Activated CD8-positive, alpha-beta memory T cell treated with anti-CD3 and anti-CD28 coated beads, Interleukin-2, amount 50 U/mL, for 1 hour (primary cell): ENCODE results near the gene VIM.
"Not testable (repeated sequence)": the region's sequence is repeated elsewhere in the genome, so short reads cannot be mapped to it uniquely, and the experiment has no call there.

Experiments
- DNase-seq: peaks from one replicate; pipeline ENCODE4 v3.0.0-alpha.2; 2020; ENCODE audit errors: extremely low read depth

Gene VIM

DNA sequence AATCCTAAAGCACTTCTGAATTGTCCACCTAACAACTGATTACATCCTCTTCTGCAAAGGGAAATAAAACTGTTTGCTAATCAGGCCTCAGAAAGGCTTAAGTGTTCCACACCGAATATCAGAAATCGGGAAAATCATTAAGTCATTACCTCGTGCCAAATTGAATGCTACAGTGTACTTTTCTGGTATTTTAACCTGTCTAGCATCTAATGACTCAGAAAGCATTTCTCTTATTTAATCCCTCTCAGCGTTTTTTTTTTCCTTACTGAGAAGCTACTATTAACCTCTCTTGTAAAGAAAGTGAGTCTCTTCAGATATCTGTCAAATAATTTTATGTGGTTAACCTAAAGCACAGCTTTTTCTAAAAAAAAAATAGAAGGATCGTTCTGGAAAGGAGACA lies 28.6 kb downstream of the VIM start:
- DNase-seq, result no peak

DNA sequence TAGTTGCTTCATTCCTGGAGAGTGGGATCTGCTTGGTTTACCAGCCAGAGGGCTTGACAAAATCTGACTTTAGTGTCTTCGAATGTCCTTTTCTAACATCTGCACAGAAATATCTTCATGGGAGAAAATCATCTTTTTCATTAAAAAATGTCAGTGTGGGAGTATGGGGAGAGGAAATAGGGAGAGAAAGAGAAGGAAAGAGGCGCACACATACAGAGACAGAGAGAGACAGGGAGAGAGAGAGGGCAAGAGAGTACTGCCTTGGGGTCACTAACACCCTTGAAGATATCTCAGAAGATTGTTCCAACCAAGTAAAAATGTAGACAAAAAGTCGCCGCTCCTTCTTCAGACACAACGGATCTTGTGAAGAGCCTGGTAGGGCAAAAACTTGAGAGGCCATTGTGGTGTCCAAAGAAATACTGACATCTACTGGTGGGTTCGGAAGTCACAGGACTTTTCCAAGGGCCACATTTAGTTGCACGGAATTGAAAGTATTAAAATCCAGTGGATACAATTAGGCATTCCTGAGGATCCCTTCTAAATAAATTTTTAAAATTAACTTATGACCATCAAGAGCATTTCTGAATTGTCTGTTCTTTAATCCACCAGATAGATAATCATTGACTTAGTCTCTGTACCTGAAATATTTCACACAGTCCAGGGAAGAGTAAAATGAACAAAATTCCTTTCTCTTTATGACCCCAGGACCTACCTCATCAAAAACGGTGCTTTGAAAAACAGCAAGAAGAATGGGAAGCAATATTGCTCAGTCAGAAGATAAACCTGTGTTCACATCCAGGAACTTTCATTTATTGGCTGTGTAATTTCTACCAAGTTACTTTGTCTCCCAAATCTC lies 29.7 kb downstream of the VIM start:
- DNase-seq, result no peak

GRCh38 chr10:17262502-17262901 lies 34.5 kb downstream of the VIM start:
- DNase-seq, result no peak

DNA sequence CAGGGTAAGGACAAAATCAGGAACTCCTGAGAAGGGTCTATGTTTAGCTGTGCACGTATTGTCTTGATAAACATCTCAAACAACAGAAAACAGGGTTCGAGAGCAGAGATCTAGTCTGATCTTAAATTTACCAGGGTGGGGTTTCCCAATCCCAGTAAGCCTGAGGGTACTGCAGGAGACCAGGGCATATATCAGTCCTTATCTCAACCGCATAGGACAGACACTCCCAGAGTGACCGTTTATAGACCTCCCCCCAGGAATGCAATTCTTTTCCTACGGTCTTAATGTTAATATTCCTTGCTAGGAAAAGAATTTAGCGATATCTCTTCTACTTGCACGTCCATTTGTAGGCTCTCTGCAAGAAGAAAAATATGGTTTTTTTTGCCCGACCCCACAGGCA lies 35.5 kb downstream of the VIM start:
- no peak for DNase-seq

DNA sequence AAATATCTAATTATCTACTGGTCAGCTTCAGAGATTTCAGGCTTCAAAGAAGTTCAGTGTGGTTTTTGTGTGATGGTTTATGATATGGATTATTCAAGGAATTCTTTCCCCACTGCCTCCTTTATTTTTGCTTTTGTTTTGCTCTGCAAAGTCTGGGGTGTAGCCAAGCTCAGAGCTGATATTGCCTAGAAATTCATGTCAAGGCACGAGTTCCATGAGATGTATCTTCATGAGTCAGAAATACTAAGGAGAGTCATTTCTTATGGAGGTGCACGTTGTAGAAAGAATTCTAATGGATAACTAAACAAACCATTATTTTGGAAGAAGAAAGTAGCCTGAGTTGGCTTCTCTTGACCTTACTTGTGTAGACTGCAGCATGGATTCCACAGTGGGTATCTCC lies 37.4 kb downstream of the VIM start:
- no peak for DNase-seq

GRCh38 chr10:17266549-17266948 lies 38.5 kb downstream of the VIM start:
- DNase-seq, result not testable (repeated sequence)

DNA sequence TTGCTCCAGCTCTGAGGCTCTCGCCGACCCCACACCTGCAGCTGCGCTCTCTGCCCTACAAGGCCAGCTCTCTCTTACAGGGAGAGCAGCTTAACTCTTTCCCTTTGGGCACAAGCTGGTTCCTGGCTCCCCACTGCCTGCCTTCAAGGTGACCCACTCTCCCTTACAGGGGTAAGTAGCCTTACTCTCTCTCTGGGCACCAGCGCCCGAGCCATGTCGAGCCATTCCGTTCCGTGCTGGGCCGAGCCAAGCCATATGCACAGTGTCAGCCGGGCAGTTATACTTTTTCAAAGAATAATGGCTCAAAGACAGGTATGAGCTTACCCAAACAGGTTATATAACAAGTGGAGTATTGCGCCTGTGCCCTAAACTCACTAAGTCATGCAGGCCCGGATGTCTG lies 44.6 kb downstream of the VIM start:
- DNase-seq, result no peak

GRCh38 chr10:17273403-17273802 lies 45.4 kb downstream of the VIM start:
- no peak for DNase-seq

DNA sequence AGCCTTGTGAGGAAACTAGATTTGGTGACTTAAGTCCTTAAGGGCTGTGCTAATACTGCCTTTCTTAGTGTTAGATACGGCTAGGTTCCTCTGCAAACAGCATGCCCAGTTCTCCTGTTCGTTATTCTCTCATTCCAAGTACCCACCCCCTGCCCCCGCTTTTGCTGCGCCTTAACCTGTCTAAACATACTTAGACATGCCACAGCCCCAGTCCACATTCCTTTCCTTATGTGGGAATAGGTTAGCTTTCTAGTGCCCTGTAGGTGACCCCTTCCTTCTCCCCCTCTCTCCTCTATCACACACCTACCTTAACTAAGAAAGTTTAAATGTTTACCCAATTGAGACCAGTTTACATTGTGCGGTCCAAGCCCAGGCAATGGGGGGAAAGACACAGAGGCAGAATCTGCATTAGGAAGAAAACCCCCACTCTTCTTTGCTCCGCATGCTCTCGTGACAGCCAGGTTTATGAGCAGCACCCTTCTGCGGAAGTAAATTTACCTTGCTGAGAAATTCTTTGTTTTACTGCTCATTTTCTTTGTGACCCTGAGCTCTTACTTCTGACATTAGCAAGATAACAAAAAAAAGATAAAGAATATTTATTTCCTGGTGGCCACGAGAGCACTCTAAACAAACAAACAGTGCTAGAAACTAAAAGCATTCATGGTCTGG lies 48.8 kb downstream of the VIM start:
- no peak for DNase-seq

DNA sequence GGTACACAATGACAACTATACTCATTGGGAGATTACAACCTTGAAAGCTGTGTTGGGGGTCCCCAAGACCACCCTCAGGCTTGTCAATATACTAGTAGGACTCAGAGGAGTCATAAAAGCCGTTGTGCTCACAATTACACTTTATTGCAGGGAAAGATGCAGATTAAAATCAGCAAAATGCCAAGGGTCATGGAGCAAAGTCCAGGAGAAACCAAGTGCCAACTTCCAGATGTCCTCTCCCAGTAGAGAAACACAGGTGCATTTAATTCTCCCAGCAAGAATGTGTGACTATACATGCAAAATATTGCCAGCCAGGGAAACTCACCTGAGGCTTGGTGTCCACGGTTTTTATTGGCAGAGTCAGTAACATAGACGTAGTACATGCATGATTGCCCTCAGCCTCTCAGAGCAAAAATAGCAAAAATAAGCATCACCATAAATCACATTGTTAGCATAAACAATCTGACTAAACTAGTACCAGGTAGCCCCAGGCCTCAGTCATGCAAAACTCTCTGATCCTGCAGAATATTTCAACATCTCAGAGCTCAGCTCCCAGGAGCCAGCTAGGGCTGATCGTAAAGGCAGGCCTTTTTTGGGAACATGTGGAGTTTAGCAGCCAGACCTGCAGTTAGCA lies 50.7 kb downstream of the VIM start:
- no peak for DNase-seq

- DNase-seq, result no peak
Measured at GRCh38 chr10:17282311-17282710, 54.3 kb downstream of the VIM start.

- DNase-seq, result no peak
Measured at GRCh38 chr10:17286562-17287550, 58.8 kb downstream of the VIM start.
